Stimulated activated CD8-positive, alpha-beta memory T cell treated with anti-CD3 and anti-CD28 coated beads, Interleukin-7, amount 100 ng/mL, for 48 hours (primary cell): ENCODE results near the gene MZT2A.
"Not testable (repeated sequence)": the region's sequence is repeated elsewhere in the genome, so short reads cannot be mapped to it uniquely, and the experiment has no call there.

ENCODE experiments used
- DNase-seq, 2 donors: peaks; one replicate each; pipeline ENCODE4 v3.0.0-alpha.2; 2020; ENCODE audit warnings: low read depth in 1 of 2; ENCODE audit errors: extremely low read depth in 1 of 2

Gene MZT2A

DNA sequence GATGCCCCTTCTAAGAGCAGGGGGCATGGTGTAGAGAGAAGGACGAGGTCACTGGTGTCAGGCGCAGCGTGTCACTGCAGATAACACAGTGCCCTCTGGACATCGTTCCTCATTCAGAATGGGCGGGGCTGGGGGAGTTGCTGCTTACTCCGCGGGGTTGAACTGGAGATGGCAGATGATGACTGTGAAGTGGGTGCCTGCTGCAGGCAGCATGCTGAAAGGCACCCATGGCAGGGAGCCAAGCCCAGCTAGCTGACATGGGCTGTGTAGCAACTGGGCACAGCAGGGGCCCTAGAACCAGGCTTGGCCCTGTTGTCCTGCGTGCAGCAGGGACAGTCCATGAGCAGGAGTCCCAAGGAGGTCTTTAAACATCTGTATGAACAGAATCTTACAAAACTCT, 20.6 kb downstream of the MZT2A start:
- DNase-seq, result not testable (repeated sequence)

DNA sequence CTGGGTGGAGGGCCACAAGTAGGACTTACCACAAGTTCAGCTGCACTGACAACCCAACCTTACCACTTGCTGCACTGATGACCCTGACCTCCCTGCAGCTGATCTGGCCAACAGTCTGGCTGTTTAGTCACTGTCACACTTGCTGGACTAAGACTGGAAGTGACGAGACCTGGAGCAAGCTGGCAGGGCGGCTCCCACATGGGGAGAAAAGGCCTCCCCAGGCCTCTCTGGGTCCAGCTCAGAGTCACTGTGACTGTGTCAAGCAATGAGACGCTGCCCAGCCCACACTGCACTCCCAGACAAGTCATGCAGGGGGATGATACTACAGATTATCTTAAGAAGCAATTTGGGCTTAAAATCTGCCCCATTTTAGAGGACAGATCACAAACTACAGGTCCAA, 21.3 kb downstream of the MZT2A start:
- not testable (repeated sequence) for DNase-seq

DNA sequence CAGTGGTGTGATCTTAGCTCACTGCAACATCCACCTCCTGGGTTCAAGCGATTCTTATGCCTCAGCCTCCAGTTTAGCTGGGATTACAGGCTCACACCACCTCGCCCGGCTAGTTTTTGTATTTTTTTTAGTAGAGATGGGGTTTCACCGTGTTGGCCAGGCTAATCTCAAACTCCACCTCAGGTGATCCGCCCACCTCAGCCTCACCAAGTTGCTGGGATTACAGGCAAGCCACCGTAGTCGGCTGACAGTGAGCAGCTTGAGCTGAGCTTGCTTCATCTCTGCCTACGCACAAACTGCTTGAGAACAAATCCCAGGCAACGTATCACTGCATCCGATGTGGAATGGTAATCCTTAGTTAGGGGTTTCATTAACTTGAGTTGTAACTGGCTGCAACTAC, 24.5 kb downstream of the MZT2A start:
- DNase-seq, result not testable (repeated sequence)

DNA sequence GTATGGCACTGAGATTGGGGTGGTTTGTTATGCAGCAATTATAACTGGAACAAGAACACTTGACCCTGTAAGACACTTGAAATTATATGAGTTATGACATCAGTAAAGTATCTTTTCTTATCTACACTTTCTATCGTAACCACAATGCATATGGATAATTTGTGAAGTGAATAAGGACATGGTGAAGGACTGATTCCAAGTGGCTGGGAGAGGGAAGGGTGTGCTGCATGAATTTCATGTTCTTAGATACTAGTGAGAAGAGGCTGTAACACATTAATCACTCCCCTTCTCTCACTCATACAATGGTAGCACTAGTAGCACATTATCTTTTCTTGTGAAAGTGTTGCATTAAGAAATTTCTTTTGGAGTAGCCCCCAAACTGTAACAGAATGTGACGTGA, 37.3 kb downstream of the MZT2A start:
- DNase-seq, result not testable (repeated sequence)

DNA sequence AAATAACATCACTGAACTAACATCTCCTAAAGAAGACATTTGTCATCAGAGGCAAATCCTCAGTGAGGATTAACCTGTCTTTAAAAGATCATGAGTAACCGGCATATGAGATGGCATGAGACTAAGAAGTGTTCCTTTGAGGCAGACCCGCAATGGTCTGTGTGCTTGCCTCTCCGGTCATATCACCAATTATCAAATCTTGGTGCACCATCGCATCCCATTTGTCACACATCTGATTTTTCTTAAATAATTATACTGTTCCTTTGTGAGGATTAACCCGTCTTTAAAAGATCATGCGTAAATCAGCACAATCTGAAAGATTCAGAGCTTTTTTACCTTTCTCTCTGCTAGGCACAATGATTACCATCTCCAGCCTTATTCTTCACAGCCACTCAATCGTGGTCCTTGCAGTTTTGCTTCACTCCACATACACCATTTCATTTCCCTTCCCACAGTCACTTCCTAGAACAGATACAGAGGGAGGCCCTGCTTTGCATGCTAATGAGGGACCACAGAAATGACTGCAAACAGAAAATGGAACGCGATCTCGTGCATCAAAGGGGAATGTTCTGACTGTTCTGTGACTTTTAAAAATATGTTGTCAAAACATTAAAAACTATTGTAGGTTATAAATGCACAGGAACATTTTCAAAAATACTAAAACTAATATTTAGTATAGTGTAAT, 40.8 kb downstream of the MZT2A start:
- DNase-seq, result not testable (repeated sequence)

DNA sequence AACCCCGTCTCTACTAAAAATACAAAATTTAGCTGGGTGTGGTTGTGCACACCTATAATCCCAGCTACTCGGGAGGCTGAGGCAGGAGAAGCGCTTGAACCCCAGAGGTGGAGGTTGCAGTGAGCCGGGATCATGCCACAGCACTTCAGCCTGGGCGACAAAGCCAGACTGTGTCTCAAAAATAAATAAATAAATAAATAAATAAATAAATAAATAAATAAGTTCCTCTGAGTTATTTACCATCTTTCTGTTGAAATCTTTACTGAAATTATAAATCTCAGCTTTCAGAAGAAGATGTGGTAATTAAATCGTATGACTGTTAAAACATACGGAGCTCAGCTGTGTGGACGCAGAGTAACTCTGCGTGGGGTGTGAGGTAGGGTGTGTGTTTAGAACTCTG, 44.2 kb downstream of the MZT2A start:
- not testable (repeated sequence) for DNase-seq

DNA sequence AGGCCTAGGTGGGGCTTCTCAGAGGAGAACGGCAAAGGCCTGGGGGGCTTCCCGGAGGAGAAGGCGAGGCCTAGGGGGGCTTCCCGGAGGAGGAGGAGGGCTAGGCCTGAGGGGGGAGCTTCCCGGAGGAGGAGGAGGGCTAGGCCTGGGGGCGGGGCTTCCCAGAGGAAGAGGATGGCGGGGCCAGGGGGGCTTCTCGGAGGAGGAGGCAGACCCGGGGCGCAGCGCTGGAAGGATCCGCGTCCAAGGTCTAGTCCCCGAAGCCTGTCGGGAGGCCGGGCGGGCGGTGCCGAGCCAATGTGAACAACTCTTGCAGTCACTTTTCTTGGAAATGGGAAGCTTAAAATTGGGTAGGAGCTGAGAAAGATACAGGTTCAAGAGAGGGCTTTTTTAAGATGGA, 46.3 kb downstream of the MZT2A start:
- no peak for DNase-seq

DNA sequence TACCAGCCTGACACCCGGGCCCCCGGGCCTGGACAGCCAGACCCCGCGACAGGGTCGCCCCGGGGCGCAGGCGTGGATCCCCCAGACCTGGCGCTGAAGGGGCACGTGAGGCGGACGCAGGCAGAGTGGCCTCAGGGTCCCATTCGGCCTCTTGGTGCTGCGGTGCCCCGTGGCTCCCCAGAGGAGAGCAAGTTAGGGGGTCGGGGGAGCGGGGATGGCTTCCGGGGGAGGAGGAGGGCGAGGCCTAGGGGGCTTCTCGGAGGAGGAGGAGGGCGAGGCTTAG, 46.7 kb downstream of the MZT2A start:
- DNase-seq, result not testable (repeated sequence)

DNA sequence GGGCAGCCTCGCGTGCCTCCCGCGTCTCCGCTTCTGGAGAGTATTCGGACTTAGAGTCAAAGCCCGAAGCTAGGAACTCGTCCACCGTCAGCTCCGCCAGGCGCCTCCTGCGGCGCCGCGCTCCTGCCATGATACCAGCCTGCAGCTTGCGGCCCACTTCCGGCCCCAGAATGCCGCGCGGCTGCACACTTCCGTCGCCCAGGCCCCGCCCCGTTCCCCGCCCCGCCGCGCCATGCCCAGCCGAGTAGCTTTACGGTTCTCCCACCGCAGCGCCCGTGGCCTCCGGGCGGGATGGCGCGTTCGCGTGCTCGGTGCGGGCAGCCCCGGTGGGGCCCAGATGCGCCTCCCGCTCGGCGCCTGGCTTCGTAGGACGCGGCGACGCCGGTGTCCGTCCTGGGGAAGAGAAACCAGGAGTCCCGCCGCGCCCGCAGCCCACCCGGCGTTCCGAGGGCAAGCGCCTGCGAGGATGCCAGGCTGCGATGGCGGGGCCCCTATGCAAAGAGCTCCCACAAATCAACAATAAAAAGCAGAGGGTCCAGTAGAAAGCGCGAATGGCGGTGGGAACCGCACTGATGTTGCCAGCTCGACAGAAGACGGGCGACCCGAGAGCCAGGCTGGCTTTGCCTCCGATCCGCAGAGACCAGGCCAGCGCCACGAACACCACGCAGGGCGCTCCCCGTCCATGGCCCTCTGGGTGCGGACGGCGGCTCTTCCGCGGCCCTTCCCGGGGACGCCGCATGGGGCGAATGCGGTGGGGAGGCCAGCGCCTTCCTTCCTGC, 47.3 kb downstream of the MZT2A start:
- DNase-seq, result not testable (repeated sequence)

DNA sequence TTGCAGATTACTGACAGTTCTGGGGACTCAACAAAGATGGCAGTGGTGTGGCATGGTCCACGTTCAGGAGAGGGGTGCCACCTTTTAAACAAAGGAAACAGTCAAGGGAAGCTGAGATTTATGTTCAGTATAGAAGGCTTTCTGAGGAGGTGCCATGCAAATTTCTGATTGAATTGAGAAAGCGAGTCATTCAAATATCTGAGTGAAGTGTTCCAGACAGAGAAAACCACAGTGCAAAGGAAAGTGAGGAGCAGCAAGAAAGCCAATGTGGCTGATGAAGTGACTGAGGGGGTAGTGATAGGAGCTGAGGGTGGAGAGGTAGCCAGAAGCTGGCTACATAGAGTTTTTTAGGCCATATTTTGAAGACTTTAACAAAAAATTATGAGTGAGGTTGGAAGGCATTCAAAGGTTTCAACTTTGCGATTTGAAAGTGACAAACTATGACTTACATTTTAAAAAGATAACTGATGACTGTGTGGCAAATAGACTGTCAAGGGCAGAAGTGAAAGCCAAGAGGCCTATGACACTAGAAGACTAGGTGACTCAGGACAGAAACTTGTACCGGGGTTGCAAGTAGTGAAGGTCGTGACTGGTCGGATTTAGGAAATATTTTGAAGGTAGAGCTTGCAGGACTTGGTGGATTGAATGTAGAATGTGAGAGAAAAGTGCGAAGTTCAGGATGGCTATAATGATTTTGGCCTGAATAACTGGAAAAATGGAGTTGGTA, 51.3 kb downstream of the MZT2A start:
- not testable (repeated sequence) for DNase-seq
